WERI-Rb-1 (cell line): ENCODE measurements around the gene MRPL9.

Experiments used
- DNase-seq: peaks from one replicate; pipeline ENCODE4 v3.0.0-alpha.2; 2020
- H3K27ac ChIP-seq: fragments of 250-450 bp; sonication (Bioruptor Pico); 2 replicates; pipeline ENCODE4 v1.5.1; 2020; ENCODE audit warnings: mild to moderate bottlenecking, moderate library complexity
- H3K27me3 ChIP-seq: fragments of 250-450 bp; sonication (Bioruptor Pico); 2 replicates; pipeline ENCODE4 v1.5.1; 2021; ENCODE audit warnings: mild to moderate bottlenecking, low read depth, moderate library complexity; ENCODE audit not compliant: insufficient read depth, severe bottlenecking
- H3K36me3 ChIP-seq: fragments of 250-450 bp; sonication (Bioruptor Pico); 2 replicates; pipeline ENCODE4 v1.5.1; 2020; ENCODE audit warnings: mild to moderate bottlenecking, moderate library complexity
- H3K4me3 ChIP-seq: 2 replicates; pipeline ENCODE4 v1.5.1; 2011; ENCODE audit warnings: low read depth, mild to moderate bottlenecking, control low read depth, low read length
- H3K9me3 ChIP-seq: fragments of 250-450 bp; sonication (Bioruptor Pico); 2 replicates; pipeline ENCODE4 v1.5.1; 2021; ENCODE audit warnings: mild to moderate bottlenecking, moderate library complexity; ENCODE audit not compliant: severe bottlenecking
- TF ChIP-seq, protein P1 (sequence below): IDR thresholded peaks from 2 replicates; pipeline ENCODE4 v1.5.1; 2011; ENCODE audit warnings: low read depth, mild to moderate bottlenecking, control low read depth, inconsistent platforms, low read length

Gene MRPL9

DNA sequence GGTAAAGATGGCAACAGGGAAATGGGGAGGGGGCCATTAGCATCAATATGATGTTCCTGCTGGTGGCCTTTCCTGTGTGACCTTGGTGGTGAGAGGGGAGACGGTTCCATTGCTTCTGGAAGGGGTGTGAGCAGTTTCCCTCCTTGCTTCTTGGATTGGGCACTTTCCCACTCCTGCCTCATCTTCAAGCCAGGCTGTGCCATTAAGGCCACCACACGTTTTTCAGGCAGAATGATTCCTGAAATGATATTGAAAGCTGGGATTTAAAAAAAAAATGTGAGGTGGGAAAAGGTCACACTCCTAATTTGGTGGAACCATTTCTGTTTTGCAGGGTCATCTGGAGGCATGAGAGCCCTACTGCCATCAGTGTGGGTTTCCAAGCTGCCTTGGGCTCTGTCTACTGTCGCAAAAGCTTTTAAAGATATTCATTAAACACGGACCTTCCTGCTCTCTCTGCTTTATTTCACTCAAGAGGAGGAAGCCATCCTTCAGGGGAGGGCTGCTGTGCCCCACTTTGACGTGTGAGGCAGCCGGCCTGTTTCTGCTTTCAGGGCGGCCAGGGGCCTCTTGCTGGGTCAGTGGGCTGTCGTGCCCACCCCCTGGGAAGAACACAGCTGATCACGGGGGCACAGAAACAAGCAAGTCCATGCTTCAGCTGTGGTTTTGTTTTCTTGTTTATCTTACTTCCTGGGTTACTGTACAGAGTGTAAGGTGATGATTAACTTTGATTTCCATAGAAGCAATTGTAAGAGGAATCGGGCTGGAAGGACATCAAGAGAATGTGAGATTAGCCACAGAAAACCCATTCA, 33.9 kb downstream of the MRPL9 start:
- no peak overlapping the region for H3K4me3 ChIP-seq
- peak; percentile 6 for DNase-seq
- no peaks in the 10 kb centered on the region for H3K27me3 ChIP-seq
- peaks cover 3% of the 10 kb centered on the region for H3K9me3 ChIP-seq
- TF ChIP-seq, protein P1, sequence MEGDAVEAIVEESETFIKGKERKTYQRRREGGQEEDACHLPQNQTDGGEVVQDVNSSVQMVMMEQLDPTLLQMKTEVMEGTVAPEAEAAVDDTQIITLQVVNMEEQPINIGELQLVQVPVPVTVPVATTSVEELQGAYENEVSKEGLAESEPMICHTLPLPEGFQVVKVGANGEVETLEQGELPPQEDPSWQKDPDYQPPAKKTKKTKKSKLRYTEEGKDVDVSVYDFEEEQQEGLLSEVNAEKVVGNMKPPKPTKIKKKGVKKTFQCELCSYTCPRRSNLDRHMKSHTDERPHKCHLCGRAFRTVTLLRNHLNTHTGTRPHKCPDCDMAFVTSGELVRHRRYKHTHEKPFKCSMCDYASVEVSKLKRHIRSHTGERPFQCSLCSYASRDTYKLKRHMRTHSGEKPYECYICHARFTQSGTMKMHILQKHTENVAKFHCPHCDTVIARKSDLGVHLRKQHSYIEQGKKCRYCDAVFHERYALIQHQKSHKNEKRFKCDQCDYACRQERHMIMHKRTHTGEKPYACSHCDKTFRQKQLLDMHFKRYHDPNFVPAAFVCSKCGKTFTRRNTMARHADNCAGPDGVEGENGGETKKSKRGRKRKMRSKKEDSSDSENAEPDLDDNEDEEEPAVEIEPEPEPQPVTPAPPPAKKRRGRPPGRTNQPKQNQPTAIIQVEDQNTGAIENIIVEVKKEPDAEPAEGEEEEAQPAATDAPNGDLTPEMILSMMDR: no peak
- no peaks in the 10 kb centered on the region; the same call in 1 of the 2 replicates for H3K36me3 ChIP-seq
- no peak overlapping the region for H3K27ac ChIP-seq

DNA sequence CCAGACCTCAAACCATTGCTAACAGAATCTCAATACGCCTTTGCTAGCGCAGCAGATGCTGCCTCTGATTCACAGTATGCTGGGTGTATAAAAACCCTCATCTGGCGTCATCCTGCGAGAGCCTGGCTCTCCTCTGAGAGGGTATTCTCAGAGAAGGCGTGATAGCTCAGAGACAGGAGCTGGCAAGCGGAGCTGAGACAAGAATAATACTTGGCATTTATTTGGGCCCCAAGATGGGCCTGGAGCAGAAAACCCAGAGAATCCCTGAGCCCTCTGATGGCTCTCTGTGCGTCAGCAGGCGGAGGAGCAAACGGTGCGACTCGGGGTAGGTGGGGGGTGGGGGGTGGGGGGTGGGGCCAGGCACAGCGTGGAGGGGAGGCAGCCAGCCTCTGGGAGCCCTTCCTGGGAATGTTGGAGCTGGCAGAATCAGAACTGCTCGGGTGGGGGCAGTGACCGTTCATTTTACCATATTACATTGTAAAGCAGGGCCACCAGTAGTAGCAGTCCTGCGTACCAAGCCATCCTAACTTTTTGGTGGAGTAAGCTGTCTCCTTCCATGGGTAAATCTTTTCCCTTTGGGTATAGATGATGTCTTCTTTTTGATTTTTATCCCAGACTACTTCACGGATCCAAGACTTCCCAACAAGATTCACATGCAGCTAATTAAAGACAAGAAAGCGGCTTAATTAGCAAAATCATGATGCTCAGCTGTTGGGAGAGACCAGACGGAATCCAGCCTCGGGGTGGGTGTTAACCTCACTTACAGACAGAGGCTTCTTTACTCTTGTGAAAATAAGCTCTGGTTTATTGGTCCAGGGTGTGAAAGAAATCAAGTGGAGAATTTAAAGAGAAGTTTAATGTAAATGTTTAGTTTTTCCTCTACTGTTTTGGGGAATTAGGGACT, 34.9 kb downstream of the MRPL9 start:
- DNase-seq: peak; percentile 22
- TF ChIP-seq, protein P1: no peak
- H3K27ac ChIP-seq: no peak overlapping the region
- H3K27me3 ChIP-seq: no peaks in the 10 kb centered on the region
- no peak overlapping the region for H3K4me3 ChIP-seq
- peaks cover 3% of the 10 kb centered on the region for H3K9me3 ChIP-seq
- H3K36me3 ChIP-seq: no peaks in the 10 kb centered on the region; the same call in 1 of the 2 replicates

DNA sequence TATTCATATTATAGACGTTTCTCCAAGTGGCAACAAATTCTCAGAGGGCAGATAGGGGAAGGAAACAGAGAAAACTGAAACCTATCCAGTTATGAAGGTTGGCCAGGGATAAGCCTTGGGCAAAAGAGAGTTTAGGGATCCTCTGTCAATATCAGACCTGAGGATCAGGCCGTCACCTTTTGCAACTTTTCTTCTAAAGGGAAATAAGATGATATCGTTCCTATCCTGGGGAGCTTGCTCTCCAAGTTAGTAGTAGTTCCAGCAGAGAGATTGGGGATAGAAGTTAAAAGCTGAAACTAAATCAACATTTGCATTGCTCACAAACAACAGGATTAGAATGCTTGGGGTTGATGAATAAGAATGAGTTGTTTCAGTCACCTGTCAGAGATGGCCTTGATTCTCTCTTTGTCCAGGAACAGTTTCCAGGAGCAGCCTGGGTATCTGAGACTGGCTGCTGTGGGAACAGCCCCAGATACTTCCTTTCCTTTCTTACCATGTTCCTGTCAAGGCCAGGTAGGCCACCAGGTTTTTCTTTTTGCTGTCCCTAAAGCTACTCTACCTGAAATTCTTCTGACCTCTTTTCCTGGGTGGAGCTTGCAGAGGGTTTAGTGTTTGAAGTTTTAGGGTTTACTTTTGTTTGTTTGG, 39.4 kb downstream of the MRPL9 start:
- no peak overlapping the region for H3K4me3 ChIP-seq
- no peak overlapping the region for H3K27ac ChIP-seq
- DNase-seq: peak; percentile 4
- H3K9me3 ChIP-seq: no peaks in the 10 kb centered on the region
- no peaks in the 10 kb centered on the region for H3K27me3 ChIP-seq
- H3K36me3 ChIP-seq: no peaks in the 10 kb centered on the region
- TF ChIP-seq, protein P1: no peak

DNA sequence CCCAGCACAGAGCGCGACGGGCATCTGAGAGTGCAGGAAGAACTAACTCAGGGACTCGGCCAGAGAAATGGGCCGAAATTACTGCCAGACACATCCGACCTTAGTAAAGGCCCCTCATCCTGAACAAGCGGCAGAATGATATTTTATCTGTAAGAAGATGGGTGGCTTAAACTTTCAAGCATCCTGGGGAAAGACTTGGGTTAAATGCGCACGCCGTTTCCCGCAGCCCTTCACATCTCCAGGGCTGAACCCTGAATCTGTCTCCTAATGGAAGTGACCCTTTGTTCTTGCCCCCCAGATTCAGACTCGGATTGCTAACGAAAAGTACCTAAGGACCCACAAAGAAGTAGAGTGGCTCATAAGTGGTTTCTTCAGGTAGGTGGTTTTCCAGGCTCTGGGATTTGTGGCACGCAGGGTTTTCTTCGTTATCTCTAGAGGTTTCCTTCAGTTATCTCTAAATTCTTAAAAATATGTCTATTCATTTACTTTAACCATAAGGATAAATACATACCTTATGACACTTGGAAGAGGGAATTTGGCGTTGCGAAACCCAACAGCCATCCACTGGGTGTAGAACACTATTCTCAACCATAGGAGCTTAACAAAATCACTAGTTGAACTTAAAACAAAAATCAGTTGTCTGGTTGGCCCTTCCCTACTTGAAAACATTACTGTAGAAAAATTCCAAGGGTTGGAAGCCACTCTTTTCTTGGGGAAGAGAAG, 41.3 kb downstream of the MRPL9 start:
- H3K27me3 ChIP-seq: no peaks in the 10 kb centered on the region
- no peak overlapping the region for H3K4me3 ChIP-seq
- H3K27ac ChIP-seq: no peak overlapping the region
- no peak for DNase-seq
- no peaks in the 10 kb centered on the region for H3K9me3 ChIP-seq
- H3K36me3 ChIP-seq: no peaks in the 10 kb centered on the region
- TF ChIP-seq, protein P1: no peak

DNA sequence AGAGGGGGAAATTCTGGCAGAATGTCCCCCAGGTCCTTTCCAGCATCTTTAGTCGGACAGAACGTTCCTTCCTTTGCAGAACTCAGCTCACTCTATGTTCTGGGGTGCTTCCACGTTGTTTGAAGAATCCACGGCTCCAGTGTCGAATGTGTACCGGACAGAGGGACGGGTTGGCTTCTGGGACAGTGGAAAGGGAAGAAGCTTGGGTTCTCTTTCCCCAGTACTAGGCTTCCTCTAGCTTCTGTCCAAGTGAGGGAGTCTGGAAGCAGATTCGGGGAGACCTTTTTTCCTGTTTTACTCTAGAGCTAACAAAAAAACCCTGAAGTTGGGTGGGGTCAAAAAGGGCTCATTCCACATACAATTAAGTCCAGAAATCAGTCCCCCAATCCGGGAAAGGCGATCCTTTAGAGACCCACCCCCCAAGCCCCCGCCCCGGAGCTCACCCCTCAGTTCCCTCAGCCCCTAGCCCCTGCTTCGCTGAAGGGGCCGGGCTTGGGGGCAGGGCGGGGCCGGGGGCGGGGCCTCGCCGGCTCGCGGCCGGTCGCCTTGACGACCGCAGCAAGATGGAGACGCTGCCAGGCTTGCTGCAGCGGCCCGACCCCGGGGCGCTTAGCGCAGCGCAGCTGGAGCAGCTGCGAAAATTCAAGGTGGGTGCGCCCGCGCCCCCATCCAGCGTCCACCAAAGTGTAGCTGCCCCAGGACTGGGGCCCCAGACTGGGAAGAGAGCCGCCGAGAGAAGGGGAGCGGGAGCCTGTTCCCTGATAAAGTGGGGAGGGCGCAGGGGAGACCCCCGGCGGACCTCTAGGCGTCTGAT, 42.1 kb downstream of the MRPL9 start, which contains the start of gene RIIAD1:
Gene RIIAD1, plus strand, starts transcription at position 549 of the 814 bp plus-strand sequence. Its CDS starts 15 bp downstream, at position 564.
- peak within 1 kb of the TSS; percentile 88 for H3K27ac ChIP-seq
- no peak for DNase-seq
- H3K9me3 ChIP-seq: no peaks in the 10 kb centered on the region
- H3K36me3 ChIP-seq: no peaks in the 10 kb centered on the region
- H3K27me3 ChIP-seq: no peaks in the 10 kb centered on the region
- H3K4me3 ChIP-seq: peak within 1 kb of the TSS; percentile 22
- TF ChIP-seq, protein P1: no peak
